Stimulated activated effector memory CD8-positive, alpha-beta T cell treated with anti-CD3 and anti-CD28 coated beads, Interleukin-12 subunit alpha, Interleukin-12 subunit beta, amount 100 ng/mL, for 72 hours (primary cell): ENCODE measurements around the gene NCOA5.
A peak's percentile ranks its signal among the peaks of the same experiment; 100 is the strongest.

Source experiments
- ATAC-seq: fragments of 150-1000 bp; cut with Tn5 transposase; 2 replicates; pipeline ENCODE4 v1.10.0; 2021
- DNase-seq, 2 donors: peaks; one replicate each; pipeline ENCODE4 v3.0.0; 2021 to 2022; ENCODE audit warnings: low spot score in 2 of 2
- H3K27ac Mint-ChIP-seq: one replicate; pipeline ENCODE4 v1.8.0; 2022; ENCODE audit warnings: mild to moderate bottlenecking, mixed read lengths
- H3K36me3 Mint-ChIP-seq: one replicate; pipeline ENCODE4 v1.8.0; 2022; ENCODE audit warnings: mild to moderate bottlenecking, mixed read lengths
- H3K4me1 Mint-ChIP-seq: one replicate; pipeline ENCODE4 v1.8.0; 2022; ENCODE audit warnings: mixed read lengths
- H3K4me3 Mint-ChIP-seq: one replicate; pipeline ENCODE4 v1.8.0; 2022; ENCODE audit warnings: mild to moderate bottlenecking, mixed read lengths
- H3K9me3 Mint-ChIP-seq: one replicate; pipeline ENCODE4 v1.8.0; 2022; ENCODE audit warnings: mixed read lengths

The NCOA5 gene

GRCh38 chr20:46063652-46064054 is 26.1 kb downstream of the NCOA5 start:
- Mint-ChIP-seq H3K27ac (peak overlapping the region; percentile 94), H3K36me3 (no peaks in the 10 kb centered on the region), H3K4me3 (peak overlapping the region; percentile 59), H3K4me1 (peaks cover 69% of the 10 kb centered on the region), H3K9me3 (no peaks in the 10 kb centered on the region)
- ATAC-seq (peak; percentile 78), DNase-seq (peak in 1 of 2 donors; percentile 50)

- Mint-ChIP-seq H3K4me1 (peaks cover 74% of the 10 kb centered on the region), H3K4me3 (peak overlapping the region; percentile 59), H3K9me3 (no peaks in the 10 kb centered on the region), H3K27ac (peak overlapping the region; percentile 94), H3K36me3 (no peaks in the 10 kb centered on the region)
- ATAC-seq (no peak), DNase-seq (no peak)
Measured at GRCh38 chr20:46063151-46063550, 26.6 kb downstream of the NCOA5 start.

GRCh38 chr20:46062621-46063020 is 27.1 kb downstream of the NCOA5 start:
- Mint-ChIP-seq H3K27ac (no peak overlapping the region), H3K9me3 (no peaks in the 10 kb centered on the region), H3K36me3 (no peaks in the 10 kb centered on the region), H3K4me3 (no peak overlapping the region), H3K4me1 (peaks cover 75% of the 10 kb centered on the region)
- DNase-seq, result peak in 1 of 2 donors; percentile 26
- no peak for ATAC-seq

DNA sequence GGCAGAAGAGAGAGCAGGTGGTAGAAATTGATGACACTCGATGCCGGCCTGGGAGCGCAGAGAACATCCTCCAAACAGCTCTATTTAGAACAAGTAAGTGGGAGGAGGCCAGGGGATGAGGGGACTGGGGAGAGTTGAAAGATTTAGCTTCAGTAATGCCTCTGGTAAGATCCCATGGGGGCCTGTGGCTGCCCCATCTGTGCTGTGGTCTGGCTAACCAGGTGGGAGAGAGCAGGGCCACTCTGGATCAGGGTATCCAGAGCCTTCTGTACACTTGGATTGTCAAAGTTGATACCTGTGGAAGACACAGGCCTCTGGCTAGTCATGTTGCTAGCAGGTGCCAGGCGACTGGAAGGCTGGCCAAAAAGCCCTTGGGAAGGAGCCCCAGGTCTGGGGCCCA is 27.6 kb downstream of the NCOA5 start:
- H3K36me3 Mint-ChIP-seq, result no peaks in the 10 kb centered on the region
- no peak for ATAC-seq
- peak overlapping the region; percentile 60 for H3K27ac Mint-ChIP-seq
- H3K4me3 Mint-ChIP-seq, result no peak overlapping the region
- peaks cover 75% of the 10 kb centered on the region for H3K4me1 Mint-ChIP-seq
- no peak for DNase-seq
- no peaks in the 10 kb centered on the region for H3K9me3 Mint-ChIP-seq

DNA sequence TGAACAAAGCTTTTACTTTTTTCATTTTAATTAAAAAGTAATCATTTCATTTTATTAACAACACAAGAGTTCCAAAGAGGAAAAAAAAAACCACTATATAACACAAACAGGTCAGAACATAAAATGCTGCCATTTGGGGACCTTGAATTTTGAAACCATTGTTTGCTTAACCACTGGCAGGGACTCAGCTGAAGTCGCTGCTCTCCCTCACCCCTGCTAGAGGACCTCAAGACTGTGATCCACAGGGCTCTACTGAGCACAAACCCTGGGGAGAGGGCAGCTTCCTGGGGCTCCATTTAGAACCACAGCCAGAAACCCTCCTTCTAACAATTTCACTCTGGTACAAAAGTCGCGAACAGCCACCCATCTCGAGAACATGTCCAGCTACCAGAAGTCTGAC is 28.8 kb downstream of the NCOA5 start:
- no peaks in the 10 kb centered on the region for H3K9me3 Mint-ChIP-seq
- H3K4me3 Mint-ChIP-seq, result peak overlapping the region; percentile 21
- no peak for ATAC-seq
- peaks cover 75% of the 10 kb centered on the region for H3K4me1 Mint-ChIP-seq
- DNase-seq, result no peak
- H3K36me3 Mint-ChIP-seq, result no peaks in the 10 kb centered on the region
- H3K27ac Mint-ChIP-seq, result peak overlapping the region; percentile 60

GRCh38 chr20:46060301-46060881 is 29.4 kb downstream of the NCOA5 start:
- H3K9me3 Mint-ChIP-seq, result no peaks in the 10 kb centered on the region
- peak overlapping the region; percentile 21 for H3K4me3 Mint-ChIP-seq
- H3K4me1 Mint-ChIP-seq, result peaks cover 75% of the 10 kb centered on the region
- no peak for DNase-seq
- peak overlapping the region; percentile 60 for H3K27ac Mint-ChIP-seq
- peak; percentile 33 for ATAC-seq
- H3K36me3 Mint-ChIP-seq, result no peaks in the 10 kb centered on the region

- H3K36me3 Mint-ChIP-seq, result no peaks in the 10 kb centered on the region
- H3K4me1 Mint-ChIP-seq, result peaks cover 64% of the 10 kb centered on the region
- no peak for DNase-seq
- H3K4me3 Mint-ChIP-seq, result peak overlapping the region; percentile 17
- no peak for ATAC-seq
- no peak overlapping the region for H3K27ac Mint-ChIP-seq
- H3K9me3 Mint-ChIP-seq, result no peaks in the 10 kb centered on the region
Measured at GRCh38 chr20:46058599-46059281, 31.0 kb downstream of the NCOA5 start.

DNA sequence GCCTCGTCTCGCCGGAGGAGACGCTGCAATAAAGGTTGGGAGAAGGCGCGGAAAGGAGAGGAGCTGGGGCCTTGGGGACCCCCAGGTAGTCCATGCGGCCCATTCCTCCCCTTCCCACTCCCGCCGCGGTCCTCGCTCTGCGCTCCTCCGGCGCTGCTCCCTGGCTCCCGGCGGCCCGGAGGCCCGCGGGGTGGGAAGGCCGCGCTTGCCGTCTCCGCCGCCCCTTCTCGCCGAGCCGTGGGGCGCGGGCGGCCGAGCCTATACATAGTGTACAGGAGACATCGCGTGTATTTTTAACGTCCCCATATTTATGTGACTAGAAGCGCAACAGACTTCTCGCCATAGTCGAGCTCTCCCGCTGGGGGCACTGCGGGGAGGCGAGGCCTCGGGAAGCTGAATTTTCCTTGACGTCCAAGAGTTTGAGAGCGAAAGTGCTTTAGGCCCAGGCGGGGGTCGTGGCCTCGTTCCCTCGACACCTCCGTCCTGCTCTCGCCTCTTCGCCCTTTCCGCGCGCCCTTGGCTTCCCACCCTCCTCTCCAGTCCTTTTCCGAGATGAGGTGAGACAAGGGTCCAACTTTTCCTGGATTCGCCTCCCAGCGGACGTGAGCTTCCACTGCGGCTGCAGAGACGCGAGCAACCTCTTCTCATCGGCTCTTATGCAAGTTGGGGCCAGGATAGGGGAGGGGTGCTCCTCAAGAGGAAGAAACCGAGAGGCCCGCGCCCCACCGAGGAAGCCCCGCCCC is 31.7 kb downstream of the NCOA5 start:
- no peak for ATAC-seq
- Mint-ChIP-seq H3K9me3 (no peaks in the 10 kb centered on the region), H3K4me3 (peak overlapping the region; percentile 17), H3K27ac (no peak overlapping the region), H3K4me1 (peaks cover 57% of the 10 kb centered on the region), H3K36me3 (no peaks in the 10 kb centered on the region)
- no peak for DNase-seq

- no peak for ATAC-seq
- H3K27ac Mint-ChIP-seq, result no peak overlapping the region
- no peaks in the 10 kb centered on the region for H3K9me3 Mint-ChIP-seq
- peaks cover 50% of the 10 kb centered on the region for H3K4me1 Mint-ChIP-seq
- H3K36me3 Mint-ChIP-seq, result no peaks in the 10 kb centered on the region
- DNase-seq, result no peak
- no peak overlapping the region for H3K4me3 Mint-ChIP-seq
Measured at GRCh38 chr20:46056970-46057855, 32.5 kb downstream of the NCOA5 start.

DNA sequence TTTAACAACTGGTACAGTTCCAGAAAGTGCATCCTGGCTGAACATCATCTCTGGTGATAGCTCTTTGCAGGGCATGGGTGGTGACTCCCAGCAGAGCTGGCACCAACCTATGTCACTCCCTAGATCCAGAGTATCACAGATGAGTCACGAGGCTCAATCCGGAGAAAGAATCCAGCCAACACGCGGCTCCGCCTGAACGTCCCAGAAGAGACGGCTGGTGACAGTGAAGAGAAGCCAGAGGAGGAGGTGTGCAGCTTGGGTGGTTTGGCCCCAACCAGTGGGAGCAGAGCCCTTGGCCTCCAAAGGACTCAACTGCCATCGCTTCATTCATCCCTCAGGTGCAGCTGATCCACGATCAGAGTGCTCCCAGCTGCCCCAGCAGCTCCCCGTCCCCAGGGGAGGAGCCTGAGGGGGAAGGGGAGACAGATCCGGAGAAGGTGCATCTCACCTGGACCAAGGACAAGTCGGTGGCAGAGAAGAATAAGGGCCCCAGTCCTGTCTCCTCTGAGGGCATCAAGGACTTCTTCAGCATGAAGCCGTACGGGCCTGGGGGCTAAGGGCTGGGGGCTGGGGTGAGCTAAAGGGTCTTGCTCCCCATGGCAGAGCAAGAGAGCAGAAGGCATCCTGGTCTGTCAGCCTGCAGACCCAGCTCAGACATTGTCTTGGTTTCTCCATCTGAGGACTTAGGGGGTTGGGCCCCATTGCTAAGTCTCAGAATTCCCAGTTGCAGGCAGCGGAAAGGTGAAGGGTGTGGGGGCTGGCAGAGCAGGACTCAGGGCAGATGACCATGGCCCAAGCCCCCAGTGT is 33.5 kb downstream of the NCOA5 start:
- Mint-ChIP-seq H3K9me3 (no peaks in the 10 kb centered on the region), H3K27ac (no peak overlapping the region), H3K4me3 (no peak overlapping the region), H3K4me1 (peaks cover 40% of the 10 kb centered on the region), H3K36me3 (no peaks in the 10 kb centered on the region)
- DNase-seq, result no peak
- ATAC-seq, result no peak

DNA sequence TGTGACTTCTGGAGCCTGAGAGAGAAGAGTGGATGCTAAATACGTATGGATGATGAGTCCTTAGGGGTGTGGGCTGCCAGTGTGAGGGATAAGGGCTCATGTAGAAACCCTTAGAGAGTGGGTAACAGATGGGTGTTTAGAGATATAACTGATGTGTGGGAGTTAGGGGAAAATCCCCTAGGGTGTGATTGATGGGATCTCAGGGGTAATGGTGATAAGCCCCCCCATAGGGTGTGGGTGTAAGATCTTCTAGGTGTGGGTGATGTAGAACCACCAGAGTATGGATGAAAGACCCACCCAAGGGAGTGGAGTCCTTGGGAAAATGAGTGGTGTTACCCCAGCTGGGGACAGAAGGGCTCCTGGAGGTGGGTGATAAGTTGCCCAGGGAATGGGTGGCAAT is 34.5 kb downstream of the NCOA5 start:
- Mint-ChIP-seq H3K9me3 (no peaks in the 10 kb centered on the region), H3K4me3 (no peak overlapping the region), H3K27ac (no peak overlapping the region), H3K4me1 (peaks cover 31% of the 10 kb centered on the region), H3K36me3 (no peaks in the 10 kb centered on the region)
- no peak for DNase-seq
- no peak for ATAC-seq

DNA sequence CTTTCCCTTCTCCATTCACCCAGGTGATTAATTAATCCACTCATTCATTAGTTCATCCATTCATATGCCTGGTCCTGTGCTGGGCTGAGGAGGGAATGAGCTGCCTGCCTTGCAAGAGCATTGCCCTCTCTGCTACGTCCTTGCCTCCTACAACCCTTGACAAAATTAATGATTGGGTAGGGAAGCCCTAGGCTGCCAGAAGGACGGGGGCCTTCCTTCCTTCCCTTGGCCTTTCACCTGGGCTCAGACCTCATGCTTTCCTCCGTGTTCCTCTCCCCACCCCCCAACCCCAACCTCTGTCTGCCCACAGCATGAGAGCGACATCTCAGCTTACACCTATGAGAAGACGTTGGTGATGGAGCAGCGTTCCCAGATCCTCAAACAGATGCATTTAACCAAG is 35.2 kb downstream of the NCOA5 start:
- H3K4me3 Mint-ChIP-seq, result no peak overlapping the region
- H3K4me1 Mint-ChIP-seq, result peaks cover 25% of the 10 kb centered on the region

DNA sequence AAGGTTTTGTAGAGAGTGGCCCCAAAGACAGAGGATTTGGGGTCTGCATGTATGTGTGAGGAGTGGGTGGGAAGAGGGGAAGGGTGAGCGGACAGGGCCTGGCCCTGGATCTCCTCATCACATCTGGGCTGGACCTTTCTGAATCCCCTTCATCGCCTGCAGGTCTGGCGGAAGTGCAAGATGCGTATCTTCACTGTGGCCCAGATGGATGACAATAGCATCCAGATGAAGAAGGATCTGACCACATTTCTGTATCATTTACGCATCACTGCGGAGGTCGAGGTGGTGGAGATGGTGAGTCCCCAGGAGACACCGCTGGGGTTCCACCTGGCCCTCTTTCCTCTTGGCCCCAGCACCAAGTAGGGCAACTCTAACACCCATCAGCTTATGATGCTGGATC is 36.3 kb downstream of the NCOA5 start:
- Mint-ChIP-seq H3K9me3 (no peaks in the 10 kb centered on the region), H3K36me3 (no peaks in the 10 kb centered on the region)

More for the DNA sequence above, 35.2 kb downstream of the NCOA5 start:
- DNase-seq (no peak), ATAC-seq (no peak)
- H3K27ac Mint-ChIP-seq, result no peak overlapping the region
- H3K9me3 Mint-ChIP-seq, result no peaks in the 10 kb centered on the region
- H3K36me3 Mint-ChIP-seq, result no peaks in the 10 kb centered on the region

GRCh38 chr20:46051556-46052308 is 38.0 kb downstream of the NCOA5 start:
- Mint-ChIP-seq H3K9me3 (no peaks in the 10 kb centered on the region), H3K36me3 (no peaks in the 10 kb centered on the region), H3K27ac (no peak overlapping the region), H3K4me3 (no peak overlapping the region), H3K4me1 (peaks cover 9% of the 10 kb centered on the region)
- peak; percentile 14 for ATAC-seq
- no peak for DNase-seq

More for the DNA sequence above, 36.3 kb downstream of the NCOA5 start:
- Mint-ChIP-seq H3K27ac (no peak overlapping the region), H3K4me1 (peaks cover 13% of the 10 kb centered on the region), H3K4me3 (no peak overlapping the region)
- ATAC-seq (no peak), DNase-seq (no peak)
